ENCODE measurements around the gene IL22.

Gene IL22

DNA sequence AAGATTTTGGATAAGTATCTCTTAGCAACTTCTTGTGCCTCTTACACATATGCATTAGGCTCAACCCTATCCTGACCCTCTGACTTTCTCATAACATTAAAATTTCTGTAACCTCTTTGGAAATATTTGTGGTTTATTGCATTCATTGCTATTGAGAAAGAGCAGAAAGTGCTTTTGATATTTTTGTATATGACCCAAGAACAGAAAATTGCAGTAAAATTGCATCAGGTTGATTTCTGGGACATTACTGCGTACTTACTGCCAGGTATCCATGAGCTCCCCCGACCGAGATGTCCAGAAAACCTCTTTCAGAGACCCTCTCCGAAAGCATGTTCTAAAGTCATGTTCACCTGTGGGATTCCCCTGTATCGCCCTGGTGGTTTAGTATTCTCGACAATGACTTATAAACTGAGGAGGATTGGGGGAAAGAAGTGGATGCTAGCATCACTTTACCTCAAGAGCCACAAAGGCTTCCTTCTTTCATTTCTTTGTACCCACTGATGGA is 14.5 kb upstream of the IL22 start:
- no peak for TF ChIP-seq CREB1 (IDR thresholded peaks at IDR 0.05; ENCODE audit: low read depth)

GRCh38 chr12:68264857-68265256 is 11.5 kb upstream of the IL22 start:
- TF ChIP-seq EGR1 (IDR thresholded peaks at IDR 0.05) (no peak), FOXM1 (IDR thresholded peaks at IDR 0.05; ENCODE audit: borderline replicate concordance, low read depth) (no peak), TEAD4 (IDR thresholded peaks at IDR 0.05) (no peak), MAX (IDR thresholded peaks at IDR 0.05) (no peak), RAD21 (IDR thresholded peaks at IDR 0.05; ENCODE audit: low read depth) (no peak), REST (IDR thresholded peaks at IDR 0.05; ENCODE audit: low read depth) (no peak), ZBTB7A (IDR thresholded peaks at IDR 0.05; ENCODE audit: low read depth) (no peak), TAF1 (IDR thresholded peaks at IDR 0.05; ENCODE audit: low read depth) (no peak), CEBPB (IDR thresholded peaks at IDR 0.05) (no peak), EP300 (IDR thresholded peaks at IDR 0.05; ENCODE audit: borderline replicate concordance) (no peak), USF1 (IDR thresholded peaks at IDR 0.05) (no peak), CREB1 (IDR thresholded peaks at IDR 0.05; ENCODE audit: low read depth) (no peak)

- TF ChIP-seq CREB1 (IDR thresholded peaks at IDR 0.05; ENCODE audit: low read depth): no peak
- no peak for TF ChIP-seq FOXM1 (IDR thresholded peaks at IDR 0.05; ENCODE audit: borderline replicate concordance, low read depth)
- no peak for TF ChIP-seq USF1 (IDR thresholded peaks at IDR 0.05)
- no peak for TF ChIP-seq CEBPB (IDR thresholded peaks at IDR 0.05)
Measured at GRCh38 chr12:68264158-68264855, 10.9 kb upstream of the IL22 start.

DNA sequence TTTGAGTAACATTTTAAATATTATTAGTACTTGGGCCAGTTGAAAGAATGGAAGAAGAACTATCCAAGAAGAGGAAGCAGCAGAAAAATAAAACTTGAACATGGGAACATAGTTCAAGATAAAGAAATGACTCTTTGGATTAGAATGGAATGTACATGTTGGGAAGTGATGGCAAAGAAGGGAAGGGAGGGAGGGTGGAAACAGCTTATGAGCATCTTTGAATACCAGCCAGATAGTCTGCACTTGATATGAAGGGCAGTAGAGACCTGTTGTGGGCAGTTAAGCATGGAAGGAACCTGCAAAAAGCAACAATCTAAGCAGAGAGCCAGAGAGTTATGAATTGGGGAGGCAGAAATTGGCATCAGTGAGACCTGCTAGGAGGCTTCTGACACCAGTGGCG is 10.0 kb upstream of the IL22 start:
- TF ChIP-seq TAF1 (IDR thresholded peaks at IDR 0.05; ENCODE audit: low read depth) (no peak), FOXM1 (IDR thresholded peaks at IDR 0.05; ENCODE audit: borderline replicate concordance, low read depth) (no peak), CEBPB (IDR thresholded peaks at IDR 0.05) (no peak), MAX (IDR thresholded peaks at IDR 0.05) (no peak), RAD21 (IDR thresholded peaks at IDR 0.05; ENCODE audit: low read depth) (no peak), TCF12 (IDR thresholded peaks at IDR 0.05; ENCODE audit: low read depth) (no peak), ZBTB7A (IDR thresholded peaks at IDR 0.05; ENCODE audit: low read depth) (no peak), USF1 (IDR thresholded peaks at IDR 0.05) (no peak), CREB1 (IDR thresholded peaks at IDR 0.05; ENCODE audit: low read depth) (no peak)

GRCh38 chr12:68261896-68262295 is 8.5 kb upstream of the IL22 start:
- TF ChIP-seq EP300 (IDR thresholded peaks at IDR 0.05; ENCODE audit: borderline replicate concordance) (no peak), MAX (IDR thresholded peaks at IDR 0.05) (no peak), REST (IDR thresholded peaks at IDR 0.05; ENCODE audit: low read depth) (no peak), YY1 (IDR thresholded peaks at IDR 0.05; ENCODE audit: low read depth) (no peak), CREB1 (IDR thresholded peaks at IDR 0.05; ENCODE audit: low read depth) (no peak), TEAD4 (IDR thresholded peaks at IDR 0.05) (no peak), EGR1 (IDR thresholded peaks at IDR 0.05) (no peak), TCF12 (IDR thresholded peaks at IDR 0.05; ENCODE audit: low read depth) (no peak), USF1 (IDR thresholded peaks at IDR 0.05) (no peak), NFIC (IDR thresholded peaks at IDR 0.05) (no peak)
